ENCODE data around the gene ARID2.

The ARID2 gene

DNA sequence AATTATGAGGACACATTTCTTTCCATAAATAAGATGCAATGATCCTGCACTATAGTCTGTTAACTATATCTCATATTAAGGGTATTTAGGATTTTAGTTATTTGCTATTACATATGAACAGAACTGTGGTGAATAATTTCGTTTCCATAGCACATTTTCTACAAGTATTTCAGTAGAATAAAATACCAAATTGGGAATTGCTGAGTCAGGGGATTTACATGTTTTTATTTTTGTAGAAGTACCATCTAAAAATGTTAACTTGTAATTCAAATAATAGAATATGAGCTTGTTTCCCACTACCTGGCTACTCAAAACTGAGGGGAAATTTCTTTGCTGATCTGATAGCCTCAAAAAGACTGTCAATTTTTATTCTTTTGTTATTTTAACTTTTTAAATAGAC is 136.8 kb downstream of the ARID2 start:
- TF ChIP-seq, protein P1, sequence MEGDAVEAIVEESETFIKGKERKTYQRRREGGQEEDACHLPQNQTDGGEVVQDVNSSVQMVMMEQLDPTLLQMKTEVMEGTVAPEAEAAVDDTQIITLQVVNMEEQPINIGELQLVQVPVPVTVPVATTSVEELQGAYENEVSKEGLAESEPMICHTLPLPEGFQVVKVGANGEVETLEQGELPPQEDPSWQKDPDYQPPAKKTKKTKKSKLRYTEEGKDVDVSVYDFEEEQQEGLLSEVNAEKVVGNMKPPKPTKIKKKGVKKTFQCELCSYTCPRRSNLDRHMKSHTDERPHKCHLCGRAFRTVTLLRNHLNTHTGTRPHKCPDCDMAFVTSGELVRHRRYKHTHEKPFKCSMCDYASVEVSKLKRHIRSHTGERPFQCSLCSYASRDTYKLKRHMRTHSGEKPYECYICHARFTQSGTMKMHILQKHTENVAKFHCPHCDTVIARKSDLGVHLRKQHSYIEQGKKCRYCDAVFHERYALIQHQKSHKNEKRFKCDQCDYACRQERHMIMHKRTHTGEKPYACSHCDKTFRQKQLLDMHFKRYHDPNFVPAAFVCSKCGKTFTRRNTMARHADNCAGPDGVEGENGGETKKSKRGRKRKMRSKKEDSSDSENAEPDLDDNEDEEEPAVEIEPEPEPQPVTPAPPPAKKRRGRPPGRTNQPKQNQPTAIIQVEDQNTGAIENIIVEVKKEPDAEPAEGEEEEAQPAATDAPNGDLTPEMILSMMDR (IDR thresholded peaks at IDR 0.05; ENCODE audit: low read depth, low read length), result no peak
- no peak overlapping the region for H3K4me3 ChIP-seq (ENCODE audit: low read depth, low read length)

- no peak overlapping the region for H3K4me3 ChIP-seq (ENCODE audit: low read depth, low read length)
- TF ChIP-seq, protein P1 (IDR thresholded peaks at IDR 0.05; ENCODE audit: low read depth, low read length), result no peak
Observed at GRCh38 chr12:45872446-45872845, 142.9 kb downstream of the ARID2 start.

DNA sequence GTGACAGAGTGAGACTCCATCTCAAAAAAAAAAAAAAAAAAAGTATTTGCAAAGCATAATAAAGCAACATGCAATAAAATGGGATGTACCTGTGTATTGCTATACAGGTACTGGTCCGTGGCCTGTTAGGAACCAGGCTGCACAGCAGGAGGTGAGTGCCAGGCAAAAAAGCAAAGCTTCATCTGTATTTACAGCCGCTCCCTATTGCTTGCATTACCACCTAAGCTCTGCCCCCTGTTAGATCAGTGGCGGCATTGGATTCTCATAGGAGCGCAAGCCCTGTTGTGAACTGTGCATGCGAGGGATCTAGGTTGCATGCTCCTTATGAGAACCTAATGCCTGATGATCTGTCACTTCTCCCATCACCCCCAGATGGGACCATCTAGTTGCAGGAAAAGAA is 147.6 kb downstream of the ARID2 start:
- no peak overlapping the region for H3K4me3 ChIP-seq (ENCODE audit: low read depth, low read length)
- TF ChIP-seq, protein P1 (IDR thresholded peaks at IDR 0.05; ENCODE audit: low read depth, low read length), result no peak

DNA sequence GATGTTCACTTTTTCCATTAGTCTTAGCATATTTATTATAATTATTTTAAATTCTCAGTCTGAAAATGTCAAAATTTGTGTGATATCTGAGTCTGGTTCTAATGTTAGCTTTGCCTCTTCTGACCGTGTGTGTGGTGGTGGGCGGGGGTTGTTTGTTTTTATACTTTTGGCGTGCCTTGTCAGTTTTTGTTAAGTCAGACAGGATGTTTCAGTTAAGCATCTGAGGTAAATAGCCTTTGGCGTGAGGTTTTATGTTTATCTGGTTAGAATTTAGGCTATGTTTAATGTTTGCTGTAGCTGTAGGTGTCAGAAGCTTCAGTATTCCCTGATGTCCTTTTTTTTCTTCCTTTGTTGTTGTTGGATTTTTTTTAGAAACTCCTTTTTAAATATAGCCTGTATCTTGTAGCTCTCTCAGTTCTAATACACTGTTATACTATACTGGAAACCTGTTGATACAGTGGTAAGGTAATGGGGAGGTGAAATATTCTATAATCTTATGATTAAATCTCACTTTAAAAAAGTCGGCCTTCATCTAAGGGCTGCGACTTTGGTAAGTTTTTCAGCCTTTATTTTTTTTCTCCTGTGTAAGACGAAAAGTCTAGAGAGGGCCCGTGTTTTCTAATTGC is 149.2 kb downstream of the ARID2 start:
- no peak overlapping the region for H3K4me3 ChIP-seq (ENCODE audit: low read depth, low read length)
- TF ChIP-seq, protein P1 (IDR thresholded peaks at IDR 0.05; ENCODE audit: low read depth, low read length), result no peak

DNA sequence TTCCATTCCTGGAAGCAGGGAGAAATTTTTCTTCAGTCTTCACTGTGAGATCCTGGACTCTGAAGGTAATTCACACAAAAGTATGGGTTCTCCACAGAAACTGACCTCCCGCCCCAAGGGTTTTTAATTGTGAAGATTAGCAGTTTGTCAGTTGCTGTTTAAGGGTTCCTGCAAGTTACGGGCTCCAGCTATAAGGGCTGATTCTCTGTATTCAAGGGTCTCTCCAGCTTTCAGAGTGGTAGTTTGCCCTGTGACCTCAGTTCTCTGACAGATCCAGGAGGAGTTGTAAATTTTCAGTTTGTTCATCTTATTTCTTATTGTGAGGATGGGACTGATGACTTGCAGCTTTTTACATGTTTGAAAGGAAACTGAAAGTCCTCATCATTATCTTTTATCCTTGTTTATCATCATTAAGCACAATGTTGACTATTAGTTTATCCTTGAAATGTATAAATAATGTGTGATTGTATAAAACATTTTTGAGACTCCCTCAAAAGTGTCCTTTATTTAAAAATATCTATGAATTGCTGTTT is 149.9 kb downstream of the ARID2 start:
- TF ChIP-seq, protein P1 (IDR thresholded peaks at IDR 0.05; ENCODE audit: low read depth, low read length), result no peak
- H3K4me3 ChIP-seq (ENCODE audit: low read depth, low read length), result no peak overlapping the region

DNA sequence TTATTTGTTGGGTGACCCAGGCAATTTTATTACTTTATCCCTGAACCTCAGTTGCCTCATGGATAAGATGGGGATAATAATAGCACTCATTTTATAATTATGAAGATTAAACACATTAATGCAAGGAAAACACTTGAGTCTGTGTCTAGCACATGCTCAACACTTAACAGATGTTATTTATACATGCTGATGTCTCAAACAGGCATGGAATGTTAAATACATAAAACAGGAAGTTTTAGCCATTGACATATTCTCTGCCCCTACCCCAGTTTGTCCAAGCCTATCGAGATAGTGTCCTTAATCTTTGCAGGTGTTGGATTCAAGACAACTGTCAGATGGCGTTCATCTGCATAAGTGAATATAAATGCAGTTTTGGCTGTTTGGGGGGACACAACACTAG is 151.0 kb downstream of the ARID2 start:
- TF ChIP-seq, protein P1 (IDR thresholded peaks at IDR 0.05; ENCODE audit: low read depth, low read length), result no peak
- H3K4me3 ChIP-seq (ENCODE audit: low read depth, low read length), result no peak overlapping the region

- TF ChIP-seq, protein P1 (IDR thresholded peaks at IDR 0.05; ENCODE audit: low read depth, low read length), result no peak
- no peak overlapping the region for H3K4me3 ChIP-seq (ENCODE audit: low read depth, low read length)
Observed at GRCh38 chr12:45883187-45883586, 153.7 kb downstream of the ARID2 start.
